Karpas-422 (cell line): ENCODE data around the gene PGS1. TPM values are rescaled to one million over a fixed set of nuclear protein-coding genes. Genes with fewer than 3 reads are reported as not detected.

ENCODE experiments used
- DNase-seq: peaks from one replicate; pipeline ENCODE4 v3.0.0-alpha.2; 2015
- H2AFZ ChIP-seq: fragments of 200-600 bp; sonication (generic); 2 replicates; pipeline ENCODE4 v1.6.1; 2014; ENCODE audit warnings: antibody characterized with exemption, low read length, mixed read lengths
- H3K27ac ChIP-seq: fragments of 200-600 bp; sonication (generic); 2 replicates; pipeline ENCODE4 v1.5.1; 2014; ENCODE audit warnings: mild to moderate bottlenecking, low read length, moderate library complexity
- H3K27me3 ChIP-seq: fragments of 200-600 bp; sonication (generic); 2 replicates; pipeline ENCODE4 v1.6.1; 2014; ENCODE audit warnings: low read length, mixed read lengths
- H3K36me3 ChIP-seq: fragments of 200-600 bp; sonication (generic); 2 replicates; pipeline ENCODE4 v1.6.1; 2014; ENCODE audit warnings: low read length, mixed read lengths; ENCODE audit not compliant: insufficient read depth
- H3K4me1 ChIP-seq: fragments of 200-600 bp; sonication (generic); 2 replicates; pipeline ENCODE4 v1.6.1; 2014; ENCODE audit warnings: mild to moderate bottlenecking, low read length, mixed read lengths
- H3K4me2 ChIP-seq: fragments of 200-600 bp; sonication (generic); 2 replicates; pipeline ENCODE4 v1.6.1; 2014; ENCODE audit warnings: low read length, low read depth, mild to moderate bottlenecking; ENCODE audit not compliant: poor library complexity, severe bottlenecking
- H3K4me3 ChIP-seq: fragments of 200-600 bp; sonication (generic); 2 replicates; pipeline ENCODE4 v1.5.1; 2014; ENCODE audit warnings: mild to moderate bottlenecking, antibody characterized with exemption, low read length, mixed read lengths
- H3K79me2 ChIP-seq: fragments of 200-600 bp; sonication (generic); 2 replicates; pipeline ENCODE4 v1.6.1; 2014; ENCODE audit warnings: mild to moderate bottlenecking, low read length, mixed read lengths
- H3K9ac ChIP-seq: fragments of 200-600 bp; sonication (generic); 2 replicates; pipeline ENCODE4 v1.6.0; 2014; ENCODE audit warnings: low read length
- H3K9me2 ChIP-seq: fragments of 200-600 bp; sonication (generic), shearing (Covaris generic); replicated peaks from 2 replicates; pipeline ENCODE4 v1.6.0; 2014; ENCODE audit warnings: mild to moderate bottlenecking, low read length, moderate library complexity; ENCODE audit not compliant: insufficient read depth
- H3K9me3 ChIP-seq: fragments of 300-700, 200-600 bp; sonication (generic); 2 replicates; pipeline ENCODE4 v1.6.1; 2014; ENCODE audit warnings: low read length, mixed read lengths
- H4K20me1 ChIP-seq: fragments of 200-600 bp; sonication (generic); 2 replicates; pipeline ENCODE4 v1.6.1; 2014; ENCODE audit warnings: mild to moderate bottlenecking, antibody characterized with exemption, low read length, low read depth; ENCODE audit not compliant: insufficient read depth
- total RNA-seq: library from RNA; depleted of rRNA; stranded (reverse); fragments of >200 nt; shearing (Covaris generic); gene quantifications from 2 replicates; pipeline ENCODE4 v1.2.3, GENCODE V29; 2014; ENCODE audit warnings: low replicate concordance

The PGS1 gene
- total RNA-seq, 1 experiment from 2014 or later, result 15.9 TPM

- Histone ChIP-seq H3K36me3 (no peaks in the 10 kb centered on the region), H4K20me1 (peaks cover 35% of the 10 kb centered on the region), H3K27ac (peak overlapping the region; percentile 59), H3K27me3 (no peaks in the 10 kb centered on the region), H3K4me2 (peak overlapping the region; percentile 51), H3K79me2 (peaks cover 97% of the 10 kb centered on the region), H2AFZ (no peak overlapping the region), H3K4me3 (no peak overlapping the region), H3K4me1 (peaks cover 88% of the 10 kb centered on the region), H3K9ac (peak overlapping the region; percentile 45), H3K9me3 (no peaks in the 10 kb centered on the region), H3K9me2 (no peaks in the 10 kb centered on the region)
- DNase-seq, result no peak
Observed at GRCh38 chr17:78383725-78384471, 5.4 kb downstream of the PGS1 start.

- Histone ChIP-seq H2AFZ (no peak overlapping the region), H3K9me3 (no peaks in the 10 kb centered on the region), H4K20me1 (peaks cover 29% of the 10 kb centered on the region), H3K4me2 (peak overlapping the region; percentile 51), H3K4me1 (peaks cover 82% of the 10 kb centered on the region), H3K4me3 (no peak overlapping the region), H3K9ac (peak overlapping the region; percentile 45; the same call in 1 of the 2 replicates), H3K27me3 (no peaks in the 10 kb centered on the region), H3K27ac (peak overlapping the region; percentile 59), H3K9me2 (no peaks in the 10 kb centered on the region), H3K79me2 (peaks cover 93% of the 10 kb centered on the region), H3K36me3 (no peaks in the 10 kb centered on the region)
- no peak for DNase-seq
Observed at GRCh38 chr17:78384479-78385175, 6.2 kb downstream of the PGS1 start.

GRCh38 chr17:78387977-78388941 lies 9.8 kb downstream of the PGS1 start:
- Histone ChIP-seq H3K27ac (peak overlapping the region; percentile 62), H3K9me3 (no peaks in the 10 kb centered on the region), H3K4me2 (peak overlapping the region; percentile 51), H3K4me3 (no peak overlapping the region), H3K9ac (peak overlapping the region; percentile 31; the same call in 1 of the 2 replicates), H3K4me1 (peaks cover 51% of the 10 kb centered on the region), H4K20me1 (peaks cover 28% of the 10 kb centered on the region), H3K79me2 (peaks cover 89% of the 10 kb centered on the region), H2AFZ (no peak overlapping the region), H3K27me3 (no peaks in the 10 kb centered on the region), H3K36me3 (no peaks in the 10 kb centered on the region), H3K9me2 (no peaks in the 10 kb centered on the region)
- DNase-seq, result peak; percentile 55

GRCh38 chr17:78390241-78391050 lies 12.0 kb downstream of the PGS1 start:
- H3K79me2 ChIP-seq, result peaks cover 71% of the 10 kb centered on the region
- no peaks in the 10 kb centered on the region for H3K9me3 ChIP-seq
- no peaks in the 10 kb centered on the region for H3K36me3 ChIP-seq
- H4K20me1 ChIP-seq, result peaks cover 24% of the 10 kb centered on the region
- no peak for DNase-seq
- no peak overlapping the region for H3K9ac ChIP-seq
- H3K9me2 ChIP-seq, result no peaks in the 10 kb centered on the region
- no peak overlapping the region for H3K27ac ChIP-seq
- H3K27me3 ChIP-seq, result no peaks in the 10 kb centered on the region
- H3K4me3 ChIP-seq, result no peak overlapping the region
- no peak overlapping the region for H2AFZ ChIP-seq
- H3K4me1 ChIP-seq, result peaks cover 29% of the 10 kb centered on the region
- no peak overlapping the region for H3K4me2 ChIP-seq

- H3K36me3 ChIP-seq, result no peaks in the 10 kb centered on the region
- peaks cover 65% of the 10 kb centered on the region for H3K79me2 ChIP-seq
- H2AFZ ChIP-seq, result no peak overlapping the region
- H3K4me2 ChIP-seq, result no peak overlapping the region
- H4K20me1 ChIP-seq, result peaks cover 18% of the 10 kb centered on the region
- H3K27me3 ChIP-seq, result no peaks in the 10 kb centered on the region
- peaks cover 23% of the 10 kb centered on the region for H3K4me1 ChIP-seq
- DNase-seq, result no peak
- H3K9ac ChIP-seq, result no peak overlapping the region
- no peak overlapping the region for H3K27ac ChIP-seq
- H3K4me3 ChIP-seq, result no peak overlapping the region
- no peaks in the 10 kb centered on the region for H3K9me3 ChIP-seq
- no peaks in the 10 kb centered on the region for H3K9me2 ChIP-seq
Observed at GRCh38 chr17:78391051-78391431, 12.6 kb downstream of the PGS1 start.

GRCh38 chr17:78391843-78392242 lies 13.4 kb downstream of the PGS1 start:
- peaks cover 14% of the 10 kb centered on the region for H4K20me1 ChIP-seq
- H3K27ac ChIP-seq, result no peak overlapping the region
- DNase-seq, result no peak
- H3K9me3 ChIP-seq, result no peaks in the 10 kb centered on the region
- H3K4me3 ChIP-seq, result no peak overlapping the region
- H3K4me1 ChIP-seq, result peaks cover 15% of the 10 kb centered on the region
- no peaks in the 10 kb centered on the region for H3K9me2 ChIP-seq
- no peaks in the 10 kb centered on the region for H3K27me3 ChIP-seq
- H3K36me3 ChIP-seq, result no peaks in the 10 kb centered on the region
- no peak overlapping the region for H3K4me2 ChIP-seq
- H3K79me2 ChIP-seq, result peaks cover 59% of the 10 kb centered on the region
- H3K9ac ChIP-seq, result no peak overlapping the region
- no peak overlapping the region for H2AFZ ChIP-seq

- Histone ChIP-seq H4K20me1 (peaks cover 15% of the 10 kb centered on the region), H3K4me2 (no peak overlapping the region), H3K4me1 (peaks cover 14% of the 10 kb centered on the region), H3K36me3 (no peaks in the 10 kb centered on the region), H3K79me2 (peaks cover 55% of the 10 kb centered on the region), H3K27me3 (no peaks in the 10 kb centered on the region), H3K9me3 (no peaks in the 10 kb centered on the region), H2AFZ (no peak overlapping the region), H3K4me3 (no peak overlapping the region), H3K27ac (no peak overlapping the region), H3K9ac (no peak overlapping the region), H3K9me2 (no peaks in the 10 kb centered on the region)
- DNase-seq, result no peak
Observed at GRCh38 chr17:78392295-78392694, 13.8 kb downstream of the PGS1 start.
